Measurements from ENCODE around the gene DOK7.
"Not testable (repeated sequence)": the region's sequence is repeated elsewhere in the genome, so short reads cannot be mapped to it uniquely, and the experiment has no call there.

DOK7 gene

DNA sequence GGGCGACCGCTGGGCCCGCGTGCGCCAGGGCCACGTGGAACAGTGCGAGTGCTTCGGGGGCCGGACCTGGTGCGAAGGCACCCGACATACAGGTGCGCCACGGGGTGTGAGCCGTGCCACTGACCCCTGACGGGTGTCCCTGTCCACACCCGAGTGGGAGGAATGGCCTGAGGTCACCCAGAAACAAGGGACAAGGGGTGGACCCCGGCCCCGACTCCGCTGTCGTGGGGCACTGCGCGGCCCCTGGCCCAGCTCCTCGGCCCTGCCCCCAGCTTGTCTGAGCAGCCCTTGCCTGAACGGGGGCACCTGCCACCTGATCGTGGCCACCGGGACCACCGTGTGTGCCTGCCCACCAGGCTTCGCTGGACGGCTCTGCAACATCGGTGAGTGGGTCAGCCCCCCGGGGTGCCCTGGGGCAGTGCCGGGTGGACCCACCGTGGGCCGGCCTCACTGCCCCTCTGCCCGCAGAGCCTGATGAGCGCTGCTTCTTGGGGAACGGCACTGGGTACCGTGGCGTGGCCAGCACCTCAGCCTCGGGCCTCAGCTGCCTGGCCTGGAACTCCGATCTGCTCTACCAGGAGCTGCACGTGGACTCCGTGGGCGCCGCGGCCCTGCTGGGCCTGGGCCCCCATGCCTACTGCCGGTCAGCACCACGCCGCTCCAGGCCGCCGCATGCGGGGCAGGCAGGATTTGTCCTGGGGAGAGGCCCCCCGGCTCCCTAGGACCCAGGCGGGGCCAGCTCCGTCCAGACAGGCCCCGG is 18.6 kb upstream of the DOK7 start:
- no peak for DNase-seq

DNA sequence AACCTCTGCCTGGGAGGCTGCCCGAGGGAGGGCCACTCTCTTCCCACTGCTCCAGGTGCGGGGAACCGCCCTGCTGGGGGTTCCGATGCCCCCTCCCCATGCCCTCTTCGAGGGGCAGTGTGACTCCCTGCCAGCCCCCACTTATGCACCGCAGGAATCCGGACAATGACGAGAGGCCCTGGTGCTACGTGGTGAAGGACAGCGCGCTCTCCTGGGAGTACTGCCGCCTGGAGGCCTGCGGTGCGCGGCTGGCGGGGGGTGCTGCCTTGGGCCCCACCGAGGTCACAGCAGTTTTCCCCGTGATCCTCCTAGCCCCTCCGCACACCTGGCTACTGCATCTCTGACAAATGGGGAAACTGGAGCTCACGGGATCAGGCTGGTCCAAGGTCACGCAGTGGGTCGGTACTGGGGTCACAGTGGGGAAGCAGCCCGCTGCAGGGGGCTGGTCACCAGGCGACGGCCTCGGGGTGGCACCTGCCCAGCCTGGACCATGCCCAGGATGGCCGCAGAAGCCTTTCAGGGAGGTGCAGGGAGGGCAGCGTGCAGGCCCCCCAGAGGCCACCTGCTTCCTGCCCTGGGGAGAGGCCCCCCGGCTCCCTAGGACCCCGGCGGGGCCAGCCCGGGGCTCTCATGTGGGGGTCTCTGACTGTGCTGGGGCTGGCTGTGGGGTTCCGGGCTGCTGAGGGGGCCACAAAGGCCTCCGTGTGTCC is 17.8 kb upstream of the DOK7 start:
- DNase-seq, result no peak

DNA sequence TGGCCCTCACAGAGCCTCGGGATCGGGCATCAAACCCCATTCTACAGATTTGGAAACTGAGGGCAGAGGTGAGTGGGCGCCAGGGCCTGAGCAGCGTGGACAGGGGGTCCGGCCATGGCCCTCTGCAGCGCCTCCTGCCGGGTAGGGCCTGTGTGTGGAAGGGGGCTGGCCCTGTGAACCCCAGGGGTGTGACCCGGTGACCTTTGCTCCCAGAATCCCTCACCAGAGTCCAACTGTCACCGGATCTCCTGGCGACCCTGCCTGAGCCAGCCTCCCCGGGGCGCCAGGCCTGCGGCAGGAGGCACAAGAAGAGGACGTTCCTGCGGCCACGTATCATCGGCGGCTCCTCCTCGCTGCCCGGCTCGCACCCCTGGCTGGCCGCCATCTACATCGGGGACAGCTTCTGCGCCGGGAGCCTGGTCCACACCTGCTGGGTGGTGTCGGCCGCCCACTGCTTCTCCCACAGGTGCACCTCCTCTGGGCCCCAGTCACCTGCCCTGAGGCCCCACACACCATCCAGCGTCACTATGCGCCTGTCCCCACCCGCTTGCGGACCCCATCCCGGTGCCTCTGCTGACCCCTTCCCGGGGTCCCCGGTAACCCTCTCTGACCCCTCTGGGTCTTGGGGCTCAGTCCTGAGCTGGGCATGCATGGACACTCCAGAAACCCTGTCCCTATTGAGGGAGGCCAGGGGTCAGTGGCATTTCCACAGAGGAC is 17.1 kb upstream of the DOK7 start:
- DNase-seq, result no peak

DNA sequence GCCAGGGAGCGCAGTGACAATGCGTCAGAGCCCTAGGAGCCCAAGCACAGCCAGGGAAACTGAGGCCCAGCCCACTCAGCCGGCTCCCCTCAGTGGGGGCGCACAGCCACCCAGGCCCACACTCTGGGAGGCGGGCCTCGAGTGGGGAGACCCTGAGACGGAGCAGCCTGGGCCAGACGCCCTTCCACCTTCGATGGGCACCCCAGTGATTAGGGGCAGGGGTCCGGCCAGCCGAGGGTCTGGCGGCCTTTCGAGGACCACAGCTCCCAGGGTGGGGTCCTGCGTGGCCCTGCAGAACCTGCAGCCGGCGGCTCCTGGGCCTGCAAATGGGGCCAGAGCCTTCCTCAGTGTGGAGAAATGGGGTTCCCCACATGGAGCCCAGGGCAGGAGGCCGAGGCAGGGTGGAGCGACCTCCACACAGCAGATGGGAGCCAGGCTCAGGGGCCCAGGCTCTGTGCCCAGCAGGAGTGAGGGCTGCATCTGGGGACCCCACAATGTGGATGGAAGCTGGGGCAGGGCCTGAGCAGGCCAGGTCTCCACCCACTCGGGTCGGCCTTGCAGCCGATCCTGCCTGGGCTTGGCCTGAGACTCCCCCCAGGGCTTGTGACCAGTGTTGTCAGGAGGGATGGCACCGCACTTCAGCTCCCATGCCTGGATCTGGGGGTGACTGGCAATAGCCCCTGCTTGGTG is 16.3 kb upstream of the DOK7 start:
- no peak for DNase-seq

DNA sequence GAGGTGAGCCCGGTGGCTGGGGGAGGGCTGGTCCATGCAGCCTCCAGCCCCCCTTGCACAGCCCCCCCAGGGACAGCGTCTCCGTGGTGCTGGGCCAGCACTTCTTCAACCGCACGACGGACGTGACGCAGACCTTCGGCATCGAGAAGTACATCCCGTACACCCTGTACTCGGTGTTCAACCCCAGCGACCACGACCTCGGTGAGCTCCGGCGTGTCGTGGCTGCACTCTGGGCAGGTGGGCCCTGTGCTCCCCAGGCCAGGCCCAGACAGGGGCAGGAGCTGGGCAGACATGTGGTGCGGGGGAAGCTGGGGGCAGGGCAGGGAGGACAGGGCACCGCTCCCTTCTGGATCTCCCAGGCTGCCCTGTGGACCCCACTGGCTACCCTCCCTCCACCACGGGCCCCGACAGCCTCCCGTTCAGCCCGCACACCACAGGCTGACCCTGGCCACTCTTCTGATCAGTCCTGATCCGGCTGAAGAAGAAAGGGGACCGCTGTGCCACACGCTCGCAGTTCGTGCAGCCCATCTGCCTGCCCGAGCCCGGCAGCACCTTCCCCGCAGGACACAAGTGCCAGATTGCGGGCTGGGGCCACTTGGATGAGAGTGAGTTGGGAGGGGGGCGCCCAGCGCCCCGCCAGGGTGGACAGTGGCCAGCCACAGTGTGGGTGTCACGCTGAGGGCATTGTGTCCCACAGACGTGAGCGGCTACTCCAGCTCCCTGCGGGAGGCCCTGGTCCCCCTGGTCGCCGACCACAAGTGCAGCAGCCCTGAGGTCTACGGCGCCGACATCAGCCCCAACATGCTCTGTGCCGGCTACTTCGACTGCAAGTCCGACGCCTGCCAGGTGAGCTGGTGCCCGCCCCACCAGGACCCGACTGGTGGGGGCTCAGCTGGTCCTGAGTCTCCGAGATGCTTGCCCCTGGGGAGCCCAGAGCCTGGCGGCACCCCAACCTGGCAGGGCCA is 15.4 kb upstream of the DOK7 start:
- no peak for DNase-seq

DNA sequence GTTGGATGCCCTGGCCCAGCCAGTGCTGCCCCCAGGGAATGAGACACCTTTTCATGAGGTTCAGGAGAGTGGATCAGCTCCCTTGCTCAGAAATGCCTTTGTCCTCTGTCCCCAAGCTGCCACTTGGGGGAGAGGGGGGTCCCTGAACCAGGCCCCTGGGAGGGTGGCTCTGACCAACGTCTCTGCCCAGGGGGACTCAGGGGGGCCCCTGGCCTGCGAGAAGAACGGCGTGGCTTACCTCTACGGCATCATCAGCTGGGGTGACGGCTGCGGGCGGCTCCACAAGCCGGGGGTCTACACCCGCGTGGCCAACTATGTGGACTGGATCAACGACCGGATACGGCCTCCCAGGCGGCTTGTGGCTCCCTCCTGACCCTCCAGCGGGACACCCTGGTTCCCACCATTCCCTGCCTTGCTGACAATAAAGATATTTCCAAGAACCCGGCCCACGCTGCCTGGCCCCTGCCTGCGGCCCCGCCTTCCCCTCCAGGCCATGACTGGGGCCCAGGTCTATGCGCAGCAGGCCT is 14.0 kb upstream of the DOK7 start:
- no peak for DNase-seq

DNA sequence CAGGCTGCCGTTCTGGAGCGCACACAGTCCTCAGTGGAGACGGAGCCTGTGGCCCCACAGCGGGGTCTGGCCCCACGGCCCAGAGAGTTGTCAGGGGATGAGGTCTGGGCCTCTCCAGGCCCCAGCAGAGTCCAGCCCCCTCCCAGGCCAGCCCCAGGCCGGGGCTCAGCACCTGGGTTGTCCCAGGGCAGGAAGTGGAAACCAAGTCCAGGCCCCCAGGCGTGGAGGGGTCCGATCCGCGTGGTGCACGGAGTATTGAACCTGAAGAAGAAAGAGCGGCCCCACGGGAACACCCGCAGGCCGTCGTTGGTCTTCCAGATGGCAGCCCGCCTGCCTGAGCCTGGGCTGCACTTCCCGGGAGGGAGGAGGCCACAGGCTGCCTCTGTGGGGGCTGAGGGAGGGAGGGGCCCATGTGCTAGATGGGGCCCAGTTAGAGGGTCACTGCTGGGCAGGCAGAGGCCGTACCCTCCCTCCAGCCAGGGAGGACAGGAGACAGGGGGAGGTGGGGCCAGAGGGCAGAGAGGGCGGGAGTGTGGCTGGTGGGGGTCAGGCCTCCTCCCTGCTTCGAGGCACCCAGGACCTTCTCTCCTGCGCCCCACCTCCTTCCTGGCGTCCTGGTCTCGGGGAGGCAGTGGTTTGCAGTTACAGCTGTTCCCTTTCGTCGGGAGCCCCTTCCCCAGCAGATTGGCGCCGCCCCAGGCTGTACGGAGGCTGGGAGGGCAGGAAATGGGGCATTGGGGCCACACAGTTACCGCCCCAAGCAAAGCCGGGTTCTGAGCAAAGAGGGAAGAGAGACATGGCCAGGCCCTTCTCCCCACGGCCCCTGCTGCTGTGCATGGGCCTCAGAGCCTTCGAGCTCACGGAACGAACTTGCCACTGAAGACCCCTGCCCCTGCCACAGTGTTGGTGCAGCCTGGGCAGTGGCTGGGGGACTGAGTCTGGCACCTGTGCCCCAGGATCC is 13.3 kb upstream of the DOK7 start:
- no peak for DNase-seq

DNA sequence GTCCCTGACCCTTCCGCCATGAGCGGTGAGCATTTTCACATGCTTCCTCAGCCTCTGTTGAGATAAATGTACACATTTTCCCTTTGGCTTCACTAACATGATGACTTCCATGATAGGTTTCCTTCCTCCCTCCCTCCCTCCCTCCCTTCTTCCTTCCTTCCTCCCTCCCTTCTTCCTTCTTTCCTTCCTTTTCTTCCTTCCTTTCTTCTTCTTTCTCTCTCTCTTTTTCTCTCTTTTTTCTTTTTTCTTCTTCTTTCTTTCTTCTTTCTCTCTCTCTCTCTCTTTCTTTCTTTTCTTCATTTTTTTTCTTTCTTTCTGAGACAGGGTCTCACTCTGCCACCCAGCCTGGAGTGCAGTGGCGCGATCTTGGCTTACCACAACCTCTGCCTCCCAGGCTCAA is 12.5 kb upstream of the DOK7 start:
- no peak for DNase-seq

DNA sequence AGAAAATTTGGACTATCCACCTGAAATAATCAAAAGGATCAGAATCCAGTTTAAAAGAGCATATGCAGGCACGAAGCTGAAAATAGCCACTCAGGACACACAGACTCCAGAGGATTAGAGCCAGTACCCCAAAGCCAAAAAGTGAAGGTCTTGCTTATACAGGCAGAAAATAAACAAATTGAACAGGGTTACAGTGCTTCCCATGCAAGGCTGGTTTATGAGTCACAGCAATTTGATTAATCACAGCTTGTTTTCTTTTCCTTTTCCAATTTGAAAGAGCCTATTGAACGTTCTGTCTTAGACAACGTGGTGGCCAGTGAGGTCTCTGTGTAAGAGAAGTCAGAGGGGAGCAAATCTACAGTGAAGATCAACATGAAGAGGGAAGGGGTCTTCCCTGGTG is 11.2 kb upstream of the DOK7 start:
- DNase-seq, result no peak

DNA sequence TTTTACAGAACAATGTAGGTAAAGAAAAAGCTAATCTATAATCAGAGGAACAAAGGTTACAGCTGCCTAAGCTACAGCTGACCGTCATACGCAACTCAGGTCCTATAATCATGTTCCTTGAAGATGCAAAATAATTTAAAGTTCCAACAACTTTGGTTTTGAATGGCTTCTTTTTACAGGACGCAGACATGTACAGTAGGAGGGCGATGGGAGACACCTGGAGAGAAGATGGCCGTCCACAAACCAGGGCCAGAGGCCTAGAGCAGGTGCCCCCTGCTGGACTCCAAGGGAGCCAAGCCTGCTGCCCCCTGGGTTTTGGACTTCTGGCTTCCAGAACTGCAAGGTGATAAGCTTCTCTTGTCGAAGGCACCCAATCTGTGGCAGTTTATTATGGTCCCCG is 10.7 kb upstream of the DOK7 start:
- no peak for DNase-seq

DNA sequence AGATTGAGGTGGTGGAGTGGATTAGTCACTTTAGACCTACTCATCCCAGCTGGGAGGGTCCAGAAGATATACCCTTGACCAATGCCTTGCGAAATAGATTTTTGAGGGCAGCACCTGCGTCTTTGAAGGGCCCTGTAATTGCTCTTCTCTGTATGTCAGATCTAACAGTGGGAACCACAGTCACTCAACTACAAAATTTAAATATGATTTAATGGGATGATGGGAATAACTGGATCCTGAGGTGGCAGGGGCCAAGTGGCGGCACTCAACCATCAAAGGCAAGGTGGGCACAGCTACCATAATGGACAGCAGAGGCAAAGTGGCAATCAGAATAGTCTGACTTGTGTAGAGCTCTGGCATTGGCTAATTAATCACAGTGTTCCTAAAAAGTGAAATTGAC is 7.5 kb upstream of the DOK7 start:
- not testable (repeated sequence) for DNase-seq

DNA sequence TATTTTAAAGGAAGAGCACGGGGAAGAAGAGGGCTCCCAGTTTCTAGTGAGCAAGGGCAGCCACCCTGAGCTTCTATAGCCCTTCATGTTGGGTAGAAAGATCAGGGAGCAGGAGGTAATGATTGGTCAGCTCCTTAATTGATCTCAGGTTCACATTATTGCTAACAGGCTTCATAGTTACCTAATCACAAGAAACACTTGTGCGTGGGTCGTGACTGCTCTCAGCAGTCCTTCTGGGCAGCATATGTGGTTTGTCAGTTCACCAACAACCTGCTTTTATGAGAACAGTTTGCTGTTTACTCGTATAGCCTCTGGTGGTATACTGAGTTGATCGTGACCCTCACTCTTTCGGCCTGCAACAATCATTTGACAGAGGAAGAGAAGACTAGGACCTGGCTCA is 4.7 kb upstream of the DOK7 start:
- no peak for DNase-seq

DNA sequence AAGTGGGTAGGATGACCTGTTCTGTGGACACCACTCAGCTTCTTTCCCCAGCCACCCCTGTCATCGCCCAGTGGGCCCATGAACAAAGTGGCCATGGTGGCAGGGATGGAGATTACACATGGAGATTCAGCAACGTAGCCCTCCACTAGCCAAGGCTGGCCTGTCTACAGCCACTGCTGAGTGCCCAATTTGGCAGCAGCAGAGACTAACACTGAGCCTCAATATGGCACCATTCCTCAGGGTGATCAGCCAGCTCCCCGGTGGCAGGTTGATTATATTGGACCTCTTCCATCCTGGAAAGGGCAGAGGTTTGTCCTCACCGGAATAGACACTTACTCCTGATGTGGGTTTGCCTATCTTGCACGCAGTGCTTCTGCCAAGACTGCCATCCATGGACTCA is 4.0 kb upstream of the DOK7 start:
- DNase-seq, result not testable (repeated sequence)

DNA sequence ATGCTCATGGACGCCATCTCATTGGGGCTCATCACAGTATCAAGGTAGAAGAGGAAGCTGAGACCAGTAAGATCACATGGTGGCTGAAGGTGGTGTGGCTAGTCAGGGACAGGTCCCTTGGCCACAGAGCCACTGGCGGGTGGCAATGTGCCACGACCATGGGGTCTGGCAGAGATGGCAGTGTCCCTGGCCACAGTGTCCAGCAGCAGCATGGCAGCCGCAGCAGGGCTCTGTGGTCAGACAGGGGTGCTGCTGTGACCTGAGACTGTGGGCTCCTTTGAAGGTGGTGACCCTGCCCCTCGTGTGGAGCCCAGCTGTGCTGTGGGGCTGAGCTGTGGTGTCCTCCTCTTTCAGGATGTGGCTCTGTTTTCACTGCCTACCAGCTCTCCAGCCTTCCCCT is 2.2 kb upstream of the DOK7 start:
- DNase-seq, result no peak

DNA sequence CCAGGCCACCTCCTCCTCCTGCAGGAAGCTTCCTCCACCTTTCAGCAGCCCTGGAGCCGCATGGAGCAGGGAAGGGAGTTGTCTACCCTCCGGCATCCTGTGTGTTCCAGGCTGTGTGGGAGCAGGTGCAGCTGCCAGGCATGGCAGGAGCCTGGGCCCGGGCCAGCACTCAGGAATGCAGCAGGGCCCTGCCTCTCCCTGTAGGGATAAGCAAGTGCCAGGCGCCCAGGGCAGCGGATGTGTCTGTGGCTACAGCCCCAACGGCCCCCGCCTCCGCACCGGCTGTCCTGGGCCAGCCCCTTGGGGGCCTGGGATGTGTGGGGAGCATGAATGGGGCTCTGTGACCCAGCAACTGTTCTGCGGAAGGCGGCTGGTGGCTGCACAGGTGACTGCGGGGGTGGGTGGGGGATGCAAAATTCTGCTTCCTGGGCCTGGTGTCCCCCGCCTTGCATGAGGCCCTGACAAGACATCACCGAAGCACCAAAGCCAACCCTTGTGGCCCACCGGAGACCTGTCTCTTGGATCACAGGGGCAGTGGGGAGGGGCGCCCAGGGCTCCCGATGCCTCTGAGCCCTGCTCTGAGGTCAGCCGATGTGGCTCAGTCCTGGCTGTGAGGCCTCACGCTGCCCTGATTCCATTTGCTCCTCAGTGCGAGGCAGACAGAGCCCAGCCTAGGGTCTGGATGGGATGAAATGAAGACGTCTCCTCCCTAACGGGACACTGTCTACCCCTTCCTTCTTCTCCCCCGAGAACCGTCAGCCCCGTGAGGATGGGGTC is 1.4 kb upstream of the DOK7 start:
- peak; percentile 32 for DNase-seq

DNA sequence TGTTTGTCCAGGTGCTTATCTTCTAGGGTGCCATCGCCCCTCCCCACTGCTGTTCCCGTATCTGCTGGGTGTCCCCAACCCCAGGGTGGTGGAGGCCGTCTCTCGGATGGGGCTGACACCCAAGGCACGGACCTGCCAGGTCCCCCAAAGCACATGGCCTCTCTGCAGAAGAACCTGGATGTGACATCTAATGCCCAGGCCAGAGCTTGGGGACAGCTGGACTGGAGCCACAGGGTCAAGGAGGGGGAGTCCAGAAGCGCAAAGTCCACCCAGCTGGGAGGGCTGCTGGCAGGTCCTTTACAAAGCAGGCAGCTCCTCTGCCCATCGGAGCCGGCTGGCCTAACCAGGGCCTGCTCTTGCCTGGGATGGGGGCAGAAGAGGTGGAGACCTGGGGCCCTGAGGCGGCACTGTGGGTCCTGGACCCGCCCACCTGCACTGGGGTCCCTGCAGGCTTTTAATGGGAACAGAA is 751 bp upstream of the DOK7 start:
- DNase-seq, result no peak

DNA sequence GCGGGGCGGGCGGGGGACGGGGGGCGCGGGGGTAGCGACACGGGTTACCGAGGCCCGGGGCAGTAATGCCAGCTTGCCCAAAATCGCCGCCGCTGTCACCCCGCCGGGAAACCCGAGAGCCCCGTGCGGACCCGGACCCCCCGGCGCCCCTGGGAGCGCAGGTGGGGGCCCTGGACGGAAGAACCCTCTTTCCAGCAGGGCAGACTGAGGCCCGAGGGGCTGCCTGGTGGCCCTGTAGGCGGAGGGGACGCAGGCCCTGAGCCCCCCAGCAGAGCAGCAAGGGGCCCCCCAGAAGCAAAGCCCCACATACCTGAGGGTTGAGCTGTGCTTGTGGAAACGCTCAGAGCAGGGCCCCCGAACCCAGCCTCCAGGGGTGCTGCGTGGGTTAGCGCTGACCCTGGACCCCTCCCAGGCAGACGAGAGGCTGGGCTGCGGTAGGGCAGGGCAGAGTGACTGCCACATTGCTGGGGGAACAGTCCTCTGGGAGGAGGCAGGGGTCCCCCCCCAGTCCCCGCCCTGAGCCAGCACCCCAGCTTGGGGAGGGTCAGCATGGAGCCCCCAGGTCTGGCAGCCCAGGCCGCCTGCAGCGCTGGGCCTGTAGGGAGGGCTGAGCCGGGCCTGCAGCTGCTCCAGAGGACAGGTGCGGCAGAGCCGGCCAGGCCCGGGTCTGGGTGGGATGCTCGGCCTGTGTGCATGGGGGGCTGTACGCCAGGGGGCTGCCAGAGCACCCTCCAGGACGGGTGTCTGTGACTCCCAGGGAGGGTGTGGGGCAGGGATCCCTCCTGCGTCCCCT is 646 bp downstream of the DOK7 start:
- no peak for DNase-seq

DNA sequence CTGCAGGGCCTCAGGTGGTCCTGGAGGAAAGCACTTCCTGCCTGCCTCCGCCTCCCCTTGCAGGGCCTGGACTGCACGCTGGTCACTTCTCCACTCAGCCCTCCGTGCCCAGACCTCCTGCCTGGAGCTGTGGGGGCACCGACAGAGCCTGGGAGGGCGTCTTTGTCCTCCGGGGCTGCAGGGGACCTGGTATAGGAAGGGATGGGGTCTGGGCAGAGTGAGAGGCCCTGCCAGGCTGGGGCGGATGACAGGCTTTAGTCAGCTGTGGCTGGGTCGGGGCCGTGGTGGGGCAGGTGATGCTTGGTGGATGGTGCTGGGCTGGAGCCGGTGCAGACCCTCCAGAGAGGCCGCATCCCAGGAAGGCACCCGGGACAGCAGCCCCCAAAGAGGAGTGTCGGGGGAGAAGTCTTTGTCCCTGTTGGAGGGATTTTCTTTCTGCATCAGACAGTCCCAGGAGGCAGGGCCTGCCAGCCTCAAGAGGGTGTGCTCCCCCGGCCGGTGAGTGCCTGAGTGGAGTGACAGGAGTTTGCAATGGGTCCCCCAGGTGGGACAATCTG is 1.3 kb downstream of the DOK7 start:
- no peak for DNase-seq
